Measurements from ENCODE around the gene USP8.
"Not testable (repeated sequence)": the region's sequence is repeated elsewhere in the genome, so short reads cannot be mapped to it uniquely, and the experiment has no call there.

The USP8 gene

DNA sequence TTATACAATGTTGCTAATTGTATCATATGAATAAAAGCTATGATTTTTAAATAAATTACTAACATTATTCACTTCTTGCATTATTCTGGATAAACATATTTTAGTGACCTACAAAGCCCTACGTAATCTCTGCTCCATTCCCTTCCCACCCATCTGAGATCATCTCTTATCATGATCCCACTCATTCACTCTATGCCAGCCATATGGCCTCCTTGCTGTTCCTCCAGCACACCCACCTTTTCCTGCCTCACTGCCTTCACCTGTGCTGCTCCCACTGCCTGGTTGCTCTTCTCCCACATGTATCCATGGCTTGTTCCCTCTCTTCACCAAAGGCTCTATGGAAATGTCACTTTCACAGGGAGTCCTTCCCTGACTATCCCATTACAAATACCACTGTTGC lies 7.3 kb upstream of the USP8 start:
- Histone ChIP-seq H3K27me3 (ENCODE audit: control insufficient read depth, insufficient read depth, low read length) (no peaks in the 10 kb centered on the region), H3K4me3 (ENCODE audit: low read length) (no peak overlapping the region), H3K36me3 (ENCODE audit: control insufficient read depth, insufficient read depth, low read length) (no peaks in the 10 kb centered on the region), H3K4me1 (ENCODE audit: control insufficient read depth, insufficient read depth, low read length) (no peaks in the 10 kb centered on the region), H3K9ac (ENCODE audit: low read length) (no peak overlapping the region), H3K27ac (ENCODE audit: low read depth, low read length) (no peak overlapping the region)

DNA sequence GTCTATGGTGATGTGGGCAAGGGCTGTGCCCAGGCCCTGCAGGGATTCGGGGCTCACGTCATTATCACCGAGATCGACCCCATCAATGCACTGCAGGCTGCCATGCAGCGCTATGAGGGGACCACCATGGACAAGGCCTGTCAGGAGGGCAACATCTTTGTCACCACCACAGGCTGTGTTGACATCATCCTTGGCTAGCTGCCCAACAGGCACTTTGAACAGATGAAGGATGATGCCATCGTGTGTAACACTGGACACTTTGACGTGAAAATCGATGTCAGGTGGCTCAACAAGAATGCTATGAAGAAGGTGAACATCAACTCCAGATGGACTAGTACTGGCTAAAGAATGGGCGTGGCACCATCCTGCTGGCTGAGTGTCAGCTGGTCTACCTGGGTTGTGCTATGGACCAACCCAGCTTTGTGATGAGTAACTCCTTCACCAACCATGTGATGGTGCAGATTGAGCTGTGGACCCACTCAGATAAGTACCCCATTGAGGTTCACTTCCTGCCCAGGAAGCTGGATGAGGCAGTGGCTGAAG lies 6.1 kb upstream of the USP8 start:
- H3K4me1 ChIP-seq (ENCODE audit: control insufficient read depth, insufficient read depth, low read length): no peaks in the 10 kb centered on the region
- no peak overlapping the region for H3K27ac ChIP-seq (ENCODE audit: low read depth, low read length)
- H3K4me3 ChIP-seq (ENCODE audit: low read length): no peak overlapping the region
- no peak overlapping the region for H3K9ac ChIP-seq (ENCODE audit: low read length)
- H3K36me3 ChIP-seq (ENCODE audit: control insufficient read depth, insufficient read depth, low read length): no peaks in the 10 kb centered on the region
- H3K27me3 ChIP-seq (ENCODE audit: control insufficient read depth, insufficient read depth, low read length): no peaks in the 10 kb centered on the region

DNA sequence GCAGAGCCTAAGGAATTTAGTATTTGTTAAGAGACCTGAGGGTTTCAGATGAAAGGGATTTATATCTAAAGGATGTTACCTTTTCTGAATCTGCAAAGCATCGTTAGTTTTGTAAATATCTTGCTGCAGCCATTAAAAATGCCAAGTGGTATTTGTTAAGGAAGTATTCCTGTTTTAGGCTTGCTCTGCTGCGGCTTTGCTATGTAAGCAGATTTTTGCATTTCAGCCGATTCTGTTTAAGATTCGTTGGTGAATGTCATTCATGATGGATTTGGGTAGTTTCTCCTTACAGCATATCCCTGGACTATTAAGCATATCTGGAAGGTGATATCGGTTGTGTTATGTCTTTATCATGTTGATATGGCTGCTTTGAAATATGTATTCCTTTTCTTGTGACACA lies 1.0 kb downstream of the USP8 start:
- no peaks in the 10 kb centered on the region for H3K27me3 ChIP-seq (ENCODE audit: control insufficient read depth, insufficient read depth, low read length)
- peak overlapping the region; percentile 86 for H3K4me3 ChIP-seq (ENCODE audit: low read length)
- peaks cover 2% of the 10 kb centered on the region for H3K36me3 ChIP-seq (ENCODE audit: control insufficient read depth, insufficient read depth, low read length)
- H3K27ac ChIP-seq (ENCODE audit: low read depth, low read length): peak overlapping the region; percentile 80
- H3K4me1 ChIP-seq (ENCODE audit: control insufficient read depth, insufficient read depth, low read length): peaks cover 8% of the 10 kb centered on the region
- no peak overlapping the region for H3K9ac ChIP-seq (ENCODE audit: low read length)

DNA sequence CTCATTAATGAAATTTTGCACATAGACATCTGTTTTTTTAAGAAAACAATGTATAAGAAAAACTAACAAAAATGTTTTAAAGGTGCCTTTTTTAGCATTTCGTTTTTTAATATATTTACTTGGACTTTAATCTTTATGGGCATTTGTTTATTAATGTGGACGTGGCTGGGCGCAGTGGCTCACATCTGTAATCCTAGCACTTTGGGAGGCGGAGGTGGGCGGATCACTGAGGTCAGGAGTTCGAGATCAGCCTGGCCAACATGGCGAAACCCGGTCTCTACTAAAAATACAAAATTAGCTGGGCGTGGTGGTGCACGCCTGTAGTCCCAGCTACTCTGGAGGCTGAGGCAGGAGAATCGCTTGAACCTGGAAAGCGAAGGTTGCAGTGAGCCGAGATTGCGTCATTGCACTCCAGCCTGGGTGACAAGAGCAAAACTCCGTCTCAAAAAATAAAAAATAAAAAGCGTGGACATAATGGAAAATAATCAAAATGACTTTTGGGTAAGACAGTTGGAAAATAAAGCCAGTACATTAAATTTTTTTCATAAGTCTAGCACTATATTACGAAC lies 1.6 kb downstream of the USP8 start:
- H3K9ac ChIP-seq (ENCODE audit: low read length); H3K4me3 ChIP-seq (ENCODE audit: low read length); H3K36me3 ChIP-seq (ENCODE audit: control insufficient read depth, insufficient read depth, low read length); H3K27ac ChIP-seq (ENCODE audit: low read depth, low read length); H3K4me1 ChIP-seq (ENCODE audit: control insufficient read depth, insufficient read depth, low read length); H3K27me3 ChIP-seq (ENCODE audit: control insufficient read depth, insufficient read depth, low read length): not testable (repeated sequence)

DNA sequence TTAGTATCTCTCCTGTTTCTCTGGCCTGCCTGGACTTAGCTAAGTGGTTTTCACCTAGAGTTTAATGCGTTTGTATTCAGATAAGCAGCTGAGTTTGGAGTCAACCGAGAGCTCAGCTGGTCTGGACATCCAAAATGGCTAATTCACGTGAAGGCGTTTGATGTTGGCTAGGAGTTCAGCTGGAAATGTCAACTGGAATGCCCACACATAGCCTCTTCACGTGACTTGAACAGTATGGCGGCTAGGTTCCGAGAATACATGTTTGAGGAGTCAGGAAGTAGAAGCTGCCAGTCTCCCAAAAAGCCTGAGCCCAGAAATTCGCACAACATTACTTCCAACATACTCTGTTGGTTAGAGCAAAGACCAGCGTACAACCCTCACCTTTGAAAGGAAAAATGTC lies 2.2 kb downstream of the USP8 start:
- H3K27ac ChIP-seq (ENCODE audit: low read depth, low read length): no peak overlapping the region
- peaks cover 8% of the 10 kb centered on the region for H3K4me1 ChIP-seq (ENCODE audit: control insufficient read depth, insufficient read depth, low read length)
- no peaks in the 10 kb centered on the region for H3K27me3 ChIP-seq (ENCODE audit: control insufficient read depth, insufficient read depth, low read length)
- peaks cover 2% of the 10 kb centered on the region for H3K36me3 ChIP-seq (ENCODE audit: control insufficient read depth, insufficient read depth, low read length)
- no peak overlapping the region for H3K4me3 ChIP-seq (ENCODE audit: low read length)
- H3K9ac ChIP-seq (ENCODE audit: low read length): no peak overlapping the region

- H3K4me3 ChIP-seq (ENCODE audit: low read length): no peak overlapping the region
- no peaks in the 10 kb centered on the region for H3K27me3 ChIP-seq (ENCODE audit: control insufficient read depth, insufficient read depth, low read length)
- peaks cover 4% of the 10 kb centered on the region for H3K36me3 ChIP-seq (ENCODE audit: control insufficient read depth, insufficient read depth, low read length)
- H3K4me1 ChIP-seq (ENCODE audit: control insufficient read depth, insufficient read depth, low read length): no peaks in the 10 kb centered on the region
- H3K27ac ChIP-seq (ENCODE audit: low read depth, low read length): no peak overlapping the region
- no peak overlapping the region for H3K9ac ChIP-seq (ENCODE audit: low read length)
Observed at GRCh38 chr15:50431204-50431603, 7.0 kb downstream of the USP8 start.

- Histone ChIP-seq H3K27ac (ENCODE audit: low read depth, low read length) (no peak overlapping the region), H3K4me3 (ENCODE audit: low read length) (no peak overlapping the region), H3K9ac (ENCODE audit: low read length) (no peak overlapping the region), H3K36me3 (ENCODE audit: control insufficient read depth, insufficient read depth, low read length) (peaks cover 2% of the 10 kb centered on the region), H3K27me3 (ENCODE audit: control insufficient read depth, insufficient read depth, low read length) (no peaks in the 10 kb centered on the region), H3K4me1 (ENCODE audit: control insufficient read depth, insufficient read depth, low read length) (no peaks in the 10 kb centered on the region)
Observed at GRCh38 chr15:50432230-50432629, 8.0 kb downstream of the USP8 start.

GRCh38 chr15:50435772-50436171 lies 11.6 kb downstream of the USP8 start:
- no peaks in the 10 kb centered on the region for H3K27me3 ChIP-seq (ENCODE audit: control insufficient read depth, insufficient read depth, low read length)
- H3K4me3 ChIP-seq (ENCODE audit: low read length): no peak overlapping the region
- H3K4me1 ChIP-seq (ENCODE audit: control insufficient read depth, insufficient read depth, low read length): no peaks in the 10 kb centered on the region
- H3K36me3 ChIP-seq (ENCODE audit: control insufficient read depth, insufficient read depth, low read length): peaks cover 5% of the 10 kb centered on the region
- no peak overlapping the region for H3K9ac ChIP-seq (ENCODE audit: low read length)
- H3K27ac ChIP-seq (ENCODE audit: low read depth, low read length): no peak overlapping the region

DNA sequence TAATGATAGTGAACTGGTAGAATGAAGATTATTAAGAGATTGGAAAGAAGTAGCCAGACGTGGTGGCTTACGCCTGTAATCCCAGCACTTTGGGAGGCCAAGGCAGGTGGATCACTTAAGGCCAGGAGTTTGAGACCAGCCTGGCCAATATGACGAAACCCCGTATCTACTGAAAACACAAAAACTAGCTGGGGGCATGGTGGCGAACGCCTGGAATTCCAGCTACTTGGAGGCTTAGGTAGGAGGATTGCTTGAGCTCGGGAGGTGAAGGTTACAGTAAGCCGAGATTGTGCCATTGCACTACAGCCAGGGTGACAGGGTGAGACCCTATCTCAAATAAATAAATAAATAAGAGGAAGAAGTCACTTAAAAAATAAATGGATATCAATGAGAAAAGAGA lies 14.0 kb downstream of the USP8 start:
- Histone ChIP-seq H3K4me3 (ENCODE audit: low read length) (no peak overlapping the region), H3K9ac (ENCODE audit: low read length) (no peak overlapping the region), H3K27me3 (ENCODE audit: control insufficient read depth, insufficient read depth, low read length) (no peaks in the 10 kb centered on the region), H3K4me1 (ENCODE audit: control insufficient read depth, insufficient read depth, low read length) (no peaks in the 10 kb centered on the region), H3K36me3 (ENCODE audit: control insufficient read depth, insufficient read depth, low read length) (peaks cover 6% of the 10 kb centered on the region), H3K27ac (ENCODE audit: low read depth, low read length) (no peak overlapping the region)

GRCh38 chr15:50440932-50441331 lies 16.7 kb downstream of the USP8 start:
- H3K4me1 ChIP-seq (ENCODE audit: control insufficient read depth, insufficient read depth, low read length): no peaks in the 10 kb centered on the region
- no peak overlapping the region for H3K27ac ChIP-seq (ENCODE audit: low read depth, low read length)
- no peak overlapping the region for H3K9ac ChIP-seq (ENCODE audit: low read length)
- no peaks in the 10 kb centered on the region for H3K27me3 ChIP-seq (ENCODE audit: control insufficient read depth, insufficient read depth, low read length)
- peaks cover 8% of the 10 kb centered on the region for H3K36me3 ChIP-seq (ENCODE audit: control insufficient read depth, insufficient read depth, low read length)
- H3K4me3 ChIP-seq (ENCODE audit: low read length): no peak overlapping the region

DNA sequence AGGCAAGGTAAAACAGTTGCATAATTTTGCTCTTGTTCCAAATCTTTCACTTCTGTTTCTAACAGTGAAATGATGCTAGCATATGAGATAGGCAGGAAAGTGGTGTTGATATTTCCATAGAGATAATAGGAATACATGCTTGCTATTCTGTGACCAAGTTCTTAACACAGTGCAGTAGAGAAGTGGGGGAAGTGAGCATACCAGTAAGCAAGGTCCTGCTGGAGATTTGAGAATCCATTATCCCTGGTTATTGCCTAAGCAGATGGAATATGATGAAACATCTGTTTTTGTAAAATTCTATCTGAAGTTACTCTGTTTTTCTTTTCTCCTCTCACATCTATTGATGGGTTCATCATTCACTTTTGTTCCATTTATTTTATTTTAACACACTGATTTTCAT lies 28.7 kb downstream of the USP8 start:
- H3K4me3 ChIP-seq (ENCODE audit: low read length): no peak overlapping the region
- no peak overlapping the region for H3K9ac ChIP-seq (ENCODE audit: low read length)
- peaks cover 3% of the 10 kb centered on the region for H3K36me3 ChIP-seq (ENCODE audit: control insufficient read depth, insufficient read depth, low read length)
- H3K27me3 ChIP-seq (ENCODE audit: control insufficient read depth, insufficient read depth, low read length): no peaks in the 10 kb centered on the region
- H3K4me1 ChIP-seq (ENCODE audit: control insufficient read depth, insufficient read depth, low read length): no peaks in the 10 kb centered on the region
- no peak overlapping the region for H3K27ac ChIP-seq (ENCODE audit: low read depth, low read length)

DNA sequence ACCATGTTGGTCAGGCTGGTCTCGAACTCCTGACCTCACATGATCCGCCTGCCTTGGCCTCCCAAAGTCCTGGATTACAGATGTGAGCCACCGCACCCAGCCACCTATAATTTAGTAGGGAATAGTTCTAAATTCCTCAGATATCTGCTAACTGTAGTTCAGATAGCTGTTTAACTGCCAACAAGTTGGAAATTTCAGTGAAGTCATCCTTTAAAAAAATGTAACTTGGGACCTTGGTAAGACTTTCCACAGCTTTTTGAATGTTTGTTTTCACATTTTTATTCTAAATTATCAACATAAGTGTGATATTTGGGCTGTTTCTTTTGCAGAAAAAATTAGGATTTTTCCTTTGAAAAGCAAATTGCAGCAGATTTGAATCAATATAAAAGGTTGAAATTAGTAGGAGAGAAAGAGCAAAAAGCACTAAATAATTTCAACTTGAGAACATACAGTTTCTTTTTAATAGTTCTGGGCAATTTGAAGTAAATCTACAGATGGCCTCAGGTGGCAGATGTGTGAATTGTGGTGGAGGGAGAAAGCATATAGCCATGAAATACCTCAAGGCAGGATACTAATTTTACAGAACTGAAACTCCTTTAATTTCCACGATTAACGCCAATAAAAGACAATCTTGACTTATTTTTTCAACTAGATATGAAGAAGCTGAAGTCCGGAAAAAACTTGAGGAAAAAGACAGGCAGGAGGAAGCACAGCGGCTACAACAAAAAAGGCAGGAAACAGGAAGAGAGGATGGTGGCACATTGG lies 34.3 kb downstream of the USP8 start:
- Histone ChIP-seq H3K4me1 (ENCODE audit: control insufficient read depth, insufficient read depth, low read length) (no peaks in the 10 kb centered on the region), H3K36me3 (ENCODE audit: control insufficient read depth, insufficient read depth, low read length) (peaks cover 3% of the 10 kb centered on the region), H3K4me3 (ENCODE audit: low read length) (no peak overlapping the region), H3K9ac (ENCODE audit: low read length) (no peak overlapping the region), H3K27me3 (ENCODE audit: control insufficient read depth, insufficient read depth, low read length) (no peaks in the 10 kb centered on the region), H3K27ac (ENCODE audit: low read depth, low read length) (no peak overlapping the region)
